Measurements from ENCODE around the gene ZNF177. TPM values are rescaled to one million over a fixed set of nuclear protein-coding genes. Genes with fewer than 3 reads are reported as not detected.
A peak's percentile ranks its signal among the peaks of the same experiment; 100 is the strongest.

Gene ZNF177
- total RNA-seq, 1 experiment from 2014 or later = 0.55 TPM

DNA sequence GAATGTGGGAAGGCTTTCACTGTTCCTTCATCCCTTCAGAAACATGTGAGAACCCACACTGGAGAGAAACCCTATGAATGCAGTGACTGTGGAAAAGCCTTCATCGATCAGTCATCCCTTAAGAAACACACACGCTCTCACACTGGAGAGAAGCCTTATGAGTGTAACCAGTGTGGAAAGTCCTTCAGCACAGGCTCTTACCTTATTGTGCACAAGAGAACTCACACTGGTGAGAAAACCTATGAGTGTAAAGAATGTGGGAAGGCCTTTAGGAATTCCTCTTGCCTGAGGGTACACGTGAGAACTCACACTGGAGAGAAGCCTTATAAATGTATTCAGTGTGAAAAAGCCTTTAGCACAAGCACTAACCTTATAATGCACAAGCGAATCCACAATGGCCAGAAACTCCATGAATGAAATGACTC, 18.6 kb downstream of the ZNF177 start:
- Histone ChIP-seq H3K27ac (no peak overlapping the region), H2AFZ (no peak overlapping the region), H3K36me3 (ENCODE audit: low read depth) (0 out of 2 replicates have a peak, but pooled peaks cover 3% of the 10 kb centered on the region), H3K9me3 (ENCODE audit: insufficient read depth, low read depth) (peaks cover 69% of the 10 kb centered on the region), H3K27me3 (ENCODE audit: insufficient read depth, low read depth) (no peaks in the 10 kb centered on the region), H3K4me2 (no peak overlapping the region), H3K4me1 (replicated peaks; ENCODE audit: insufficient read depth) (no peaks in the 10 kb centered on the region), H4K20me1 (ENCODE audit: insufficient read depth) (no peaks in the 10 kb centered on the region), H3K4me3 (no peak overlapping the region), H3K9me2 (ENCODE audit: insufficient read depth) (no peaks in the 10 kb centered on the region), H3F3A (ENCODE audit: insufficient read depth, low read depth) (no peaks in the 10 kb centered on the region), H3K79me2 (ENCODE audit: low read depth) (no peaks in the 10 kb centered on the region)
- TF ChIP-seq EZH2 (IDR thresholded peaks at IDR 0.05; ENCODE audit: low read depth) (no peak), CTCF (conservative IDR thresholded peaks at IDR 0.05) (no peak)
- POLR2A ChIA-PET (ENCODE audit: unreplicated experiment) = no interaction called here
- CTCF ChIA-PET = no interaction called here
- intact Hi-C loops (cut with micrococcal nuclease; ENCODE audit: unreplicated experiment) = no loop called here
- DNase-seq = no peak
- BruUV-seq (replicated peaks) = no TSS peak

DNA sequence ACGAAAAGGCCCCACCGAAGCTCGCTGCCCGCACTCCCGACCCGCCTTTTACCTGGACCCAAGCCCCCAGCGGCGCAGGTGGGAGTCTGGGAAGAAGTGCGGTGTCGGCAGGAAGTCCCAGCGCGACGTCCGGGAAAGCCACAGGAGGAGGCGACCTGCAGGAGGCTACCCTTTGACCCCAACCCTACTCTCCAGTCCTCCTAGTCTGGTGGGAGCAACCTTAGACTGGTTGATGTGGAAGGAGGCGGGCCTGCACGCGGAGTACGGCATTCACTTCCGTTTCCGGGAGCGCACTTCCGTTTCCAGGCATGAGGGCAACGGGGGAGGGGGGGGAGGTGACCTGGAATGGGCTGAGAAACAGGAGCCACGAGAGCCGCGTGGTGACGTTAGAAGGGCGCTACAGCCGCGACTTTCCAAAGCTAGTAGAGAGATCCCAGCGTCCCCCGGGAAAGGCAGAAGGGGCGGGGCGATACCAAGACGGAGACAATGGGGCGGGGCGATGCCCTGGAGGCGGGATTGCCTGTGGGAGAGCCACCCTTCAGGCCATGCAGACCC, 44.1 kb downstream of the ZNF177 start:
- TF ChIP-seq CTCF (conservative IDR thresholded peaks at IDR 0.05) (no peak), EZH2 (IDR thresholded peaks at IDR 0.05; ENCODE audit: low read depth) (no peak)
- no TSS peak for BruUV-seq (replicated peaks)
- H3K4me1 ChIP-seq (replicated peaks; ENCODE audit: insufficient read depth) = peaks cover 11% of the 10 kb centered on the region; the same call in 1 of the 2 replicates
- no peaks in the 10 kb centered on the region for H3K79me2 ChIP-seq (ENCODE audit: low read depth)
- no peaks in the 10 kb centered on the region for H3K27me3 ChIP-seq (ENCODE audit: insufficient read depth, low read depth)
- H4K20me1 ChIP-seq (ENCODE audit: insufficient read depth) = no peaks in the 10 kb centered on the region
- ChIA-PET POLR2A (ENCODE audit: unreplicated experiment) (interaction anchor here (0.6 kb wide), 1 partner anchor 791 kb away, joined by 3 read pairs; no protein-coding TSS in a partner anchor), CTCF (no interaction called here)
- H2AFZ ChIP-seq = peak overlapping the region; percentile 95
- peak; percentile 56 to 74 for DNase-seq
- peaks cover 11% of the 10 kb centered on the region; the same call in 1 of the 2 replicates for H3F3A ChIP-seq (ENCODE audit: insufficient read depth, low read depth)
- H3K4me3 ChIP-seq = peak overlapping the region; percentile 59
- peaks cover 61% of the 10 kb centered on the region for H3K9me3 ChIP-seq (ENCODE audit: insufficient read depth, low read depth)
- intact Hi-C loops (cut with micrococcal nuclease; ENCODE audit: unreplicated experiment) = loop anchor here (5.0 kb wide), 1 partner anchor 85 kb away; the partner anchor contains the start of gene ZNF559
- no peaks in the 10 kb centered on the region for H3K9me2 ChIP-seq (ENCODE audit: insufficient read depth)
- H3K36me3 ChIP-seq (ENCODE audit: low read depth) = 0 out of 2 replicates have a peak, but pooled peaks cover under 1% of the 10 kb centered on the region
- H3K4me2 ChIP-seq = peak overlapping the region; percentile 83
- H3K27ac ChIP-seq = no peak overlapping the region

- no peak for DNase-seq
- intact Hi-C loops (cut with micrococcal nuclease; ENCODE audit: unreplicated experiment) = loop anchor here (5.0 kb wide), 1 partner anchor 86 kb away; the partner anchor contains the start of gene ZNF559
- Histone ChIP-seq H3K27me3 (ENCODE audit: insufficient read depth, low read depth) (no peaks in the 10 kb centered on the region), H3K36me3 (ENCODE audit: low read depth) (0 out of 2 replicates have a peak, but pooled peaks cover 8% of the 10 kb centered on the region), H3K4me2 (peak overlapping the region; percentile 83), H2AFZ (peak overlapping the region; percentile 95), H4K20me1 (ENCODE audit: insufficient read depth) (no peaks in the 10 kb centered on the region), H3K4me3 (peak overlapping the region; percentile 59; the same call in 1 of the 2 replicates), H3K79me2 (ENCODE audit: low read depth) (no peaks in the 10 kb centered on the region), H3K4me1 (replicated peaks; ENCODE audit: insufficient read depth) (peaks cover 11% of the 10 kb centered on the region; the same call in 1 of the 2 replicates), H3F3A (ENCODE audit: insufficient read depth, low read depth) (peaks cover 11% of the 10 kb centered on the region; the same call in 1 of the 2 replicates), H3K9me3 (ENCODE audit: insufficient read depth, low read depth) (peaks cover 69% of the 10 kb centered on the region), H3K27ac (no peak overlapping the region), H3K9me2 (ENCODE audit: insufficient read depth) (no peaks in the 10 kb centered on the region)
- BruUV-seq (replicated peaks) = no TSS peak
- POLR2A ChIA-PET (ENCODE audit: unreplicated experiment) = no interaction called here
- CTCF ChIA-PET = no interaction called here
- TF ChIP-seq EZH2 (IDR thresholded peaks at IDR 0.05; ENCODE audit: low read depth) (no peak), CTCF (conservative IDR thresholded peaks at IDR 0.05) (no peak)
These were observed 45.0 kb downstream of the ZNF177 start for GRCh38 chr19:9407827-9408226.

Measured in PC-9 (cell line).